Esophagus (tissue), 2 donors: ENCODE data around the gene AGMAT. TPM values are rescaled to one million over a fixed set of nuclear protein-coding genes. Genes with fewer than 3 reads are reported as not detected.

Experiments
- H3K27ac ChIP-seq, 2 donors: one replicate each; pipeline ENCODE4 v1.5.1; 2013; ENCODE audit warnings: low read depth in 2 of 2, mild to moderate bottlenecking in 2 of 2, inconsistent platforms in 1 of 2, low read length in 1 of 2, moderate library complexity in 1 of 2
- H3K27me3 ChIP-seq, 2 donors: one replicate each; pipeline ENCODE4 v1.6.1; 2013; ENCODE audit warnings: low read length in 2 of 2, control low read depth in 1 of 2, mild to moderate bottlenecking in 1 of 2; ENCODE audit not compliant: insufficient read depth in 2 of 2, control insufficient read depth in 1 of 2
- H3K36me3 ChIP-seq, 2 donors: one replicate each; pipeline ENCODE4 v1.6.1; 2013; ENCODE audit warnings: low read length in 1 of 2; ENCODE audit not compliant: control insufficient read depth in 2 of 2, insufficient read depth in 2 of 2
- H3K4me1 ChIP-seq, 2 donors: one replicate each; pipeline ENCODE4 v1.6.1; 2013; ENCODE audit warnings: low read length in 1 of 2; ENCODE audit not compliant: control insufficient read depth in 2 of 2, insufficient read depth in 2 of 2
- H3K4me3 ChIP-seq, 2 donors: one replicate each; pipeline ENCODE4 v1.5.1; 2013; ENCODE audit warnings: low read length in 2 of 2, mild to moderate bottlenecking in 2 of 2, low read depth in 1 of 2, moderate library complexity in 1 of 2
- H3K9me3 ChIP-seq, 2 donors: one replicate each; pipeline ENCODE4 v1.6.1; 2013; ENCODE audit warnings: mild to moderate bottlenecking in 2 of 2, low read depth in 1 of 2, low read length in 1 of 2, moderate library complexity in 1 of 2; ENCODE audit not compliant: control insufficient read depth in 2 of 2, insufficient read depth in 1 of 2
- WGBS, 2 donors: extraction: QIAGEN DNeasy Blood & Tissue Kit; methylation state at CpG; one replicate each; pipeline ENCODE4 v1.1.7; 2013; 5-methylcytosine and 5-hydroxymethylcytosine counted together
- polyA plus RNA-seq, 2 donors: library from polyadenylated mRNA; stranded (reverse); fragments of 200-250 nt; gene quantifications; one replicate each; pipeline ENCODE4 v1.2.3, GENCODE V29; 2013
- donor health status: healthy with polysubstance abuse.
- donor health status: Bipolar disorder and iron deficiency.

Gene AGMAT
- polyA plus RNA-seq, 2 donors = 0.16 to 0.27 TPM

DNA sequence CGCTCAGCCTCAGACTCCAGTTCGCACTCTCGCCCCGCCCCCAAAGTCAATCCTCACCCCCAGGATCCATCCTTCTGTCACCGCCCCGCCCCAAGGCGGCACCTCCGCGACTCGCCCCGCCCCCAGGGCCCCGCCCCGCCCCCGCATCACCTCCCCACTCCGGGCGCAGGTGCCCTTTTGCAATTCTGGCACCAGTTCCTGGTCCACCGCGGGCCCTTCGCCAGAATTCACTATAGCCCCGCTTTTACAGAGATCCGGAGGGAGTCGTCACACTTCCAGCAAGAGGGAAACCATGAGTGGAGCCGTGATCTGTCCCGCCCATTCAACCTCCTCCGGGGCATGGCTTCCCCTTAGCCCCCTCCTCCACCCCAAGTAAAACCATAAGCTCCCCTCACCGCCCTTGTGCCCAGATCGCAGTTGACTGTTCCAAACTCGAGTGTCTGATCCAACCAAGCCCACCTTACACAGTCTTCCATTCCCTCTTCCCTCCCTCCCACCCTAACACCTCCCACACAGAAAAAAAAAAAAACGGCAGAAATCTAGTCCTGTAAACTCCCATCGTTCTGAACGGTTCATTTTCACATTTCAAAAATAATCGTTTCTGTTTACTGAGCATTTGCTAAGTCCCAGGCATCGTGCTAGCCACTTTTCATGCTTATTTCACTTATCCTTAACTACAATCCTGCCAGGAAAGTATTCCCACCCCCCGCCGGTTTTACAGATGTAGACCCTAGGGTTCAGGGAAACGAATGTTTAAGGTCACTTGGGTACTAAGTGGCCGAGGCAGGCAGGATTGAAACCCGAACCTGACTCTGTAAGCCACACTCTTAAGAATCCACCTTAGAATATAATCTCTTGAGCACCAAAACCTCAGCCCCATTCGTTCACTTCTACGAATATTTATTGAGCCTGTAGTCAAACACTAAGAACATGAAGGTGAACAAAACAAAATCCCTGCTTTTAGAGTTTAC lies 59.5 kb downstream of the AGMAT start:
- Histone ChIP-seq H3K27me3 (no peaks in the 10 kb centered on the region), H3K36me3 (no peaks in the 10 kb centered on the region)
- 2 to 5% methylated on average over 35 to 40 of the region's 40 CpGs for WGBS, 2 donors

DNA sequence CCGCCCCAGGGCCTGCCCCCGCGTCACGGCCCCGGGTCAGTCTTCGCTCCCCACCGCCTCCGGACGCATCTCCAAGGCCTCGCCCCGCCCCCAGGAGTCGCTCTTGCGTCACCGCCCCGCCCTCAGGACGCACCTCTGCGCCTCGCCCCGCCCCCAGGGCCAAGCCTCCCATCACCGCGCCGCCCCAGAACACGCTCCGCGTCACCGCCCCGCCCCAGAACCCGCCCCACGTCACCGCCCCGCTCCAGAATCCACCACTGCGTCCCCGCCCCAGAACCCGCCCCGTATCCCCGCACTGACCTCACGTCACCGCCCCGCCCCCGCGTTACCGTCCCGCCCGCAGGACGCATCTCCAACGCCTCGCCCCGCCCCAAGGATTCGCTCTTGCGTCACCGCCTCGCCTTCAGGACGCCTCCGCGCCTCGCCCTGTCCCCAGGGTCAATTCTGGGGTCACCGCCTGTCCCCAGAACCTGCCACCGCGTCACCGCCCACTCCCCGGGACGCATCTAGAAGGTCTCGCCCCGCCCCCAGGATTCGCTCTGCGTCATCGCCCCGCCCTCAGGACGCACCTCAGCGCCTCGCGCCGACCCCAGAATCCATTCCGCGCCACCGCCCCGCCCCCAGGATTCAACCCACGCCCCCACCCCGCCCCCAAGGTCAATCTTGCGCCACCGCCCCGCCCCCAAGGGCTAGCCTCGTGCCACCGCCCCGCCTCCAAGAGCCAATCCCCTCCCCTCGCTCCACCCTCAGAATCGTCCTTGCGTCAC lies 60.4 kb downstream of the AGMAT start:
- H3K36me3 ChIP-seq = no peaks in the 10 kb centered on the region
- H3K27me3 ChIP-seq = no peaks in the 10 kb centered on the region
- H3K27ac ChIP-seq = peak overlapping the region; percentile 93 to 99
- H3K9me3 ChIP-seq = no peaks in the 10 kb centered on the region
- peak overlapping the region; percentile 52 to 72 for H3K4me3 ChIP-seq
- 1 to 2% methylated on average over 58 to 87 of the region's 88 CpGs for WGBS, 2 donors
- no peaks in the 10 kb centered on the region for H3K4me1 ChIP-seq

More for the DNA sequence above, 59.5 kb downstream of the AGMAT start:
- H3K27ac ChIP-seq = peak overlapping the region; percentile 93 to 99
- H3K9me3 ChIP-seq = no peaks in the 10 kb centered on the region
- H3K4me1 ChIP-seq = no peaks in the 10 kb centered on the region
- peak overlapping the region; percentile 40 to 46 for H3K4me3 ChIP-seq

DNA sequence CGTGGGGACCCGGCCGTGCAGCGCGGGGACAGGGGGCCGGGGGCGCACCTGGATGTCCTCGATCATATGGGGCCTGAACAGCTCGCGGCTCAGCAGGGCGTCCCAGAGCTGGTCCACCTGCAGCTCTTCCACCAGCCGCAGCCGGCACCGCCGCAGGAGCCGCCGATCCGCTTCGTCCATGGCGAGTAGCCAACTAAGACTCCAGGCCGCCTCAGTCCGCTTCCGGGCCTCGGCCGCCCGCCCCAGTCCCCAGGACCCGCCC lies 60.9 kb downstream of the AGMAT start, which contains the start of gene CASP9:
CASP9 (minus strand) TSS at position 195 of the 262 bp plus-strand sequence; CDS start at position 180, 15 bp downstream.
- H3K27ac ChIP-seq = peak within 1 kb of the TSS; percentile 93 to 99
- H3K4me3 ChIP-seq = peak within 1 kb of the TSS; percentile 52 to 72
- no peaks in the 10 kb centered on the region for H3K4me1 ChIP-seq
- no peaks in the 10 kb centered on the region for H3K27me3 ChIP-seq
- H3K9me3 ChIP-seq = no peaks in the 10 kb centered on the region
- no peaks in the 10 kb centered on the region for H3K36me3 ChIP-seq
- WGBS, 2 donors = 1% methylated on average over 19 to 27 of the region's 27 CpGs

DNA sequence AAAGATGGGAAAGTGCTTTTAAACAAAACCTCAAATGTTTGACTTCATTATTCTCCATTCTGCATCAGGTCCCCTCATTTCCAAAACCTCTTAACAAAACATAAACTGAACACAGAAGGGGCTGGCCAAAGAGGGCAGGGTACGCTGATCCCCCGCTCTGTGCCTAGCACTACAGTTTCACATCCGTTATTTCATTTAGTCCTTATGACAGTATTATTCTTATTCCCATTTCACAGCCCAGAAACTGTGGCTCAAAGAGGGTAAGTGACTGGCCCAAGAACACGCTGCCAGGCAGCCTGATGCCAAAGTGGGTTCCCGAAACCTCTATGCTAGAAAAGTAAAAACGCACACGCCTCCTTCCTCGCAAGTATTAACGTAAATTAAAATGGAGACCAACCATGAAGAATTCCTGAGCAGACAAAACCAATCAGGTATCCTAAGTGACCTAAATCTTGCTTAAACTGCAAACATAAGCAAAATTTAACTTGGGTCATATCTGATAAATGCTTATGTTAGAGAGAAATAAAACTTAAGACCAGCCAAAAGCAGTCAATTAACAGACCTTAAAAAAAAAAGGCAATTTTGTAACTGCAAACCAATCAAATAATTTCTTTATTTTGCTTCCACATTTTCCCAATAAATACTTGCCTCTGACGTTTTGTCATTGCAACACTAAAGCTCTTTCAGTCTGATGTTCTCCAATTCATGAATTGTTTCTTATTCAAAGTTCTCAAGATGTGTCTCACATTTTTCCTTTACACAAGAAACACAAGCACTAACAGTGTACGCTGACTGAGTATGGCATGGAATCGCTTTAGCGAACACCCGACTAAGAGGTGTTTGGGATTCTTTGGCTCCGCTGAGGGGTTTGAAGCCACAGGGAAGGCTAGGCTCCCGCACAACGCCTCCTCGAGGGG lies 61.5 kb downstream of the AGMAT start:
- Histone ChIP-seq H3K27me3 (no peaks in the 10 kb centered on the region), H3K9me3 (no peaks in the 10 kb centered on the region), H3K27ac (peak overlapping the region; percentile 86 to 93), H3K36me3 (no peaks in the 10 kb centered on the region), H3K4me1 (no peaks in the 10 kb centered on the region), H3K4me3 (peak overlapping the region; percentile 52 to 54)
- 36 to 41% methylated on average over 18 of the region's 18 CpGs for WGBS, 2 donors

DNA sequence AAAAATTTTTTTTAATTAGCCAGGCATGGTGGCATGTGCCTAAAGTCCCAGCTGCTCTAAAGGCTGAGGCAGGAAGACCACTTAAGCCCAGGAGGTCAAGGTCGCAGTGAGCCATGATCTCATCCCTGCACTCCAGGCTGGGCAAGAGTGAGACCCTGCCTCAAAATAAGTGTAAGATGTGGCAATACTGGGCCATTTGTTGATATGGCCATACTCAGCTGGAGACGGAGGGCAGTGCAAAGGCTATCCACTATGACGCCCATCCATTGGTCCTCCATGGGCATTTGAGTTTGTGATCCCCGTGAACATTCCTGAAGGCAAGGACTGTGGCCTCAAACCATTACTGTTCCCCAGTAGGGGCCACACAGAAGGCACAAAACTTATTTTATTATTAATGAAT lies 62.3 kb downstream of the AGMAT start:
- no peaks in the 10 kb centered on the region for H3K36me3 ChIP-seq
- WGBS, 2 donors = 98 to 99% methylated on average over 4 of the region's 4 CpGs
- no peak overlapping the region for H3K4me3 ChIP-seq
- no peaks in the 10 kb centered on the region for H3K9me3 ChIP-seq
- no peaks in the 10 kb centered on the region for H3K4me1 ChIP-seq
- H3K27me3 ChIP-seq = no peaks in the 10 kb centered on the region
- no peak overlapping the region for H3K27ac ChIP-seq

Other genes with a start within 250 kb of the AGMAT start
- 10 to 100 TPM; 32.5 to 38.0 TPM for gene EFHD2, start 175.2 kb downstream of the AGMAT start, polyA plus RNA-seq
- under 1 TPM; 0.16 to 0.53 TPM for gene CTRC, start 146.6 kb downstream of the AGMAT start, polyA plus RNA-seq
- not detected for gene CELA2A, start 128.3 kb downstream of the AGMAT start, polyA plus RNA-seq
- not detected for gene CELA2B, start 108.9 kb downstream of the AGMAT start, polyA plus RNA-seq
- gene CASP9, start 60.8 kb downstream of the AGMAT start, polyA plus RNA-seq = 10 to 100 TPM; 10.3 to 10.4 TPM
- gene DNAJC16, start 58.2 kb downstream of the AGMAT start, polyA plus RNA-seq = 1 to 10 TPM; 3.1 to 6.1 TPM
- 10 to 100 TPM in 1 of 2 donors, 1 to 10 TPM in 1; 9.6 to 15.3 TPM for gene DDI2, start 32.4 kb upstream of the AGMAT start, polyA plus RNA-seq
- 10 to 100 TPM; 34.5 to 40.7 TPM for gene PLEKHM2, start 99.3 kb upstream of the AGMAT start, polyA plus RNA-seq
- 1 to 10 TPM in 1 of 2 donors, under 1 TPM in 1; 0.46 to 2.7 TPM for gene SLC25A34, start 151.2 kb upstream of the AGMAT start, polyA plus RNA-seq
- not detected for gene TMEM82, start 157.4 kb upstream of the AGMAT start, polyA plus RNA-seq
- gene FBLIM1, start 173.7 kb upstream of the AGMAT start, polyA plus RNA-seq = 10 to 100 TPM; 17.7 to 20.5 TPM
- 1 to 10 TPM; 1.9 to 2.0 TPM for gene UQCRHL, start 222.6 kb upstream of the AGMAT start, polyA plus RNA-seq